Activated CD4-positive, alpha-beta T cell treated with anti-CD3 and anti-CD28 coated beads for 36 hours (primary cell): Measurements from ENCODE around the gene TNIK. TPM values are rescaled to one million over a fixed set of nuclear protein-coding genes. Genes with fewer than 3 reads are reported as not detected.

ENCODE experiments used
- ATAC-seq: fragments of 200-7000 bp; cut with Tn5 transposase; one replicate; pipeline ENCODE4 v1.10.0; 2021; ENCODE audit warnings: mild to moderate bottlenecking, moderate library complexity
- CTCF ChIA-PET: fragments of 350-600 bp; sonication (Branson Sonifier 250); formaldehyde crosslinking; loops from one replicate; lab custom pipeline; 2021; ENCODE audit warnings: antibody characterized with exemption; lab: Charles Lee
- POLR2A ChIA-PET: fragments of 350-600 bp; sonication (Branson Sonifier 250); formaldehyde crosslinking; loops from one replicate; lab custom pipeline; 2021; ENCODE audit warnings: antibody characterized with exemption, inconsistent platforms; lab: Charles Lee
- DNase-seq: peaks from one replicate; pipeline ENCODE4 v3.0.0-alpha.2; 2020
- H3K27ac Mint-ChIP-seq: one replicate; pipeline ENCODE4 v1.8.0; 2021; ENCODE audit warnings: mixed read lengths
- H3K27me3 Mint-ChIP-seq: one replicate; pipeline ENCODE4 v1.8.0; 2021; ENCODE audit warnings: mixed read lengths
- H3K36me3 Mint-ChIP-seq: one replicate; pipeline ENCODE4 v1.8.0; 2021; ENCODE audit warnings: low read depth, mixed read lengths
- H3K4me1 Mint-ChIP-seq: one replicate; pipeline ENCODE4 v1.8.0; 2021; ENCODE audit warnings: mixed read lengths
- H3K4me3 Mint-ChIP-seq: one replicate; pipeline ENCODE4 v1.8.0; 2021; ENCODE audit warnings: mild to moderate bottlenecking, moderate library complexity, mixed read lengths
- H3K9me3 Mint-ChIP-seq: one replicate; pipeline ENCODE4 v1.8.0; 2021; ENCODE audit warnings: low read depth, mixed read lengths
- intact Hi-C, 2 experiments: fragments of 100-400 bp; cut with DNase I in 1 of 2; cut with micrococcal nuclease in 1 of 2; formaldehyde crosslinking; loops; one replicate each; pipeline versions ENCODE4 v1.14.2 to v1.15.1; 2022 to 2024; cut with DNase I, micrococcal nuclease
- total RNA-seq, 2 experiments: library from RNA; stranded (reverse); gene quantifications; one replicate each; pipeline ENCODE4 v1.2.3, GENCODE V29; 2021

Gene TNIK
- total RNA-seq, 2 experiments from 2014 or later = 28.8 to 34.2 TPM

DNA sequence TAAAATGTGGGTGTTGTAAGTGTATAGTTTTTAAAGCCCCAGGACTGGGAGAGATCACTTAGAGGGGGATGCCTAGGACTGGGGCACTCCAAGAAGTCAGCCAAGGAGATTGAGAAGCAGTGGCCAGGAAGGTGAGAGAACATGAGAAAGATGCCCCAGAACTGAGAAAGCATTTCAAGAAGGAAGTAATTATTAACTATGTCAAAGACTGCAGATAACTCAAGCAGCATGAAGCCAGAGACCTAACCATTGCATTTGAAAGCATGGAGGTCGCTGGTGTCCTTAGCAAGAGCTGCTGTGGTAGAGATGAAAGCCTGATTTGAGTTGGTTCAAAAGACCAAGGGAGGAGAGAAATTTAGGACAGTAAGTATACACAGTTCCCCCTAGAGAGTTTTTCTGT, 403.1 kb downstream of the TNIK start:
- Mint-ChIP-seq H3K4me3 (no peak overlapping the region), H3K36me3 (no peaks in the 10 kb centered on the region), H3K4me1 (no peaks in the 10 kb centered on the region), H3K27me3 (no peaks in the 10 kb centered on the region), H3K9me3 (peaks cover 2% of the 10 kb centered on the region), H3K27ac (no peak overlapping the region)
- DNase-seq (no peak), ATAC-seq (no peak)
- ChIA-PET POLR2A (no interaction called here), CTCF (no interaction called here)
- intact Hi-C loops = no loop called here

DNA sequence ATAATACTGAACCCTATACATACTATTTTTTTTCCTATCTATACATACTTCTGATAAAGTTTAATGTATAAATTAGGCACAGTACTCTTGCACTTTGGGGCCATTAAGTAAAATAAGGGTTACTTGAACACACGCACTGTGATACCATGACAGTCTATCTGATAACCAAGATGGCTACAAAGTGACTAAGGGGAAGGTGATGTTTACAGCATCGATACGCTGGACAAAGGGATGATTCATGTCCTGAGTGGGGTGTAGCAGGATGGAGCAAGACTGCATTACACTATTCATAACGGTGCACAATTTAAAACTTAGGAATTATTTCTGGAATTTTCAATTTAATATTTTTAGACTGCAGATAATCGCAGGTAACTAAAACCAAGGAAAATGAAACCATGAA, 403.7 kb downstream of the TNIK start:
- H3K36me3 Mint-ChIP-seq = no peaks in the 10 kb centered on the region
- H3K4me3 Mint-ChIP-seq = no peak overlapping the region
- peaks cover 2% of the 10 kb centered on the region for H3K9me3 Mint-ChIP-seq
- DNase-seq = no peak
- H3K27me3 Mint-ChIP-seq = peaks cover 2% of the 10 kb centered on the region
- POLR2A ChIA-PET = no interaction called here
- H3K4me1 Mint-ChIP-seq = no peaks in the 10 kb centered on the region
- CTCF ChIA-PET = no interaction called here
- H3K27ac Mint-ChIP-seq = no peak overlapping the region
- ATAC-seq = no peak
- intact Hi-C loops = no loop called here

DNA sequence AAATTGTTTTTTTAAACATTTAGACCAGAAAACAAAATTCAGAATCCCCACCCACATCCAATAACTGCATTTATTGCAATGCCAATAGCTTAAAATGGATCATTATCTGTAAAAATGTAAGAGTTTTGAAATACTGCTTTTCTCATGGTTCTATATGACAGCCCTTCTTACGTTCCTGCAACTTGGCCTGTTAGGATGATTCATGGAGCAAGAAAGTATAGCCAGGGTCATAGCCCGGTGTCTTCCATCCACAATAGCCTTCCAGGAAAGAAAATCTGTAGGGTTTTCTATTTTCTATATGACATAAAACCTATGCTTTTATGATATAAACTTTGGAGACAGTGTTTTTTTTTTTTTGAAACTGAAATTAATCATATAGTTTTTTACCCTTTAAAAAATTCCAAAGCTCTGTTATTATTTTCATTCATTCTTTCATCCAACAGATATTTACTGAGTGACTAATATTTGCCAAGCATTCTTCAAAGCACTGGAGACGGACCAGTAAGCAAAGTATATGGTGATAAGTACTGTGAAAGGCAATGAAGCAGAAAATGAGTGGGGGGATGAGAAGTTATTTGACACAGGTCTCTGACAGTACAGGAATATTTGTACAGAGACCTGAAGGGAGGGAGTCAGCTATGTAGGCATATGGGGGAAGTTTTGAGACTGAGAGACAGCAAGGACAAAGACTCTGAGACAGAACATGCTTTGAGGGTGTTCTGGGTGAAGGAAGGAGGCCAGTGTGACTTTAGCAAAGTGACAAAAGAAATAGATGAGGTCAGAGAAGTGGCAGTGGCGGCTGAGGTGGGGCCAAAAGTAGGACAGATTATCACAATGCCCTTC, 404.6 kb downstream of the TNIK start:
- no peak overlapping the region for H3K4me3 Mint-ChIP-seq
- no peaks in the 10 kb centered on the region for H3K36me3 Mint-ChIP-seq
- ChIA-PET POLR2A (no interaction called here), CTCF (interaction anchor here (1.0 kb wide), 1 partner anchor 10 kb away, joined by 3 read pairs; no protein-coding TSS in a partner anchor)
- peaks cover 2% of the 10 kb centered on the region for H3K27me3 Mint-ChIP-seq
- ATAC-seq (no peak), DNase-seq (no peak)
- intact Hi-C loops = no loop called here
- no peak overlapping the region for H3K27ac Mint-ChIP-seq
- H3K4me1 Mint-ChIP-seq = no peaks in the 10 kb centered on the region
- H3K9me3 Mint-ChIP-seq = peaks cover 2% of the 10 kb centered on the region

DNA sequence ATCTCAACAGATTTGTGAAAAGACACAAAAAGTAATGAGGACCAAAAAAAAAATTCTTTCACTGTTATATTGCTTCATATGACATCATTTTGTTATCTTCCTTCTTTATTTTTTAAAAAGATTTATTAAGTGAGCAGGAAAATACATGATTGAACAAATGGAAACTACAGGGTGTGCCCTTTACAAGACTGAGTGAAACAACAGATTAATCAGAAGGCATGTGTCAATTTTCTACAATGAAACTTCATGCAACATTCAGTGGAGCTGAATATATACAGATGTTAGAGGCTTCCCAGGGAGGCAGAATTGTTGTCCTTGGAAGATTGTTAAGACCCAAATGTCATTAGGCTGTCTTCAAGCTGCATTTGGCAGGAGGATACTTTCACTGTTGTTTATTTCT, 405.3 kb downstream of the TNIK start:
- H3K27ac Mint-ChIP-seq = no peak overlapping the region
- intact Hi-C loops = loop anchor here in 1 of 2 experiments (5.0 kb wide), 1 partner anchor 93 kb away; no protein-coding TSS in a partner anchor
- no peak for DNase-seq
- no peaks in the 10 kb centered on the region for H3K4me1 Mint-ChIP-seq
- POLR2A ChIA-PET = no interaction called here
- H3K36me3 Mint-ChIP-seq = no peaks in the 10 kb centered on the region
- peaks cover 2% of the 10 kb centered on the region for H3K27me3 Mint-ChIP-seq
- H3K9me3 Mint-ChIP-seq = peaks cover 2% of the 10 kb centered on the region
- CTCF ChIA-PET = interaction anchor here (1.0 kb wide), 1 partner anchor 11 kb away, joined by 3 read pairs; no protein-coding TSS in a partner anchor
- no peak overlapping the region for H3K4me3 Mint-ChIP-seq
- no peak for ATAC-seq

DNA sequence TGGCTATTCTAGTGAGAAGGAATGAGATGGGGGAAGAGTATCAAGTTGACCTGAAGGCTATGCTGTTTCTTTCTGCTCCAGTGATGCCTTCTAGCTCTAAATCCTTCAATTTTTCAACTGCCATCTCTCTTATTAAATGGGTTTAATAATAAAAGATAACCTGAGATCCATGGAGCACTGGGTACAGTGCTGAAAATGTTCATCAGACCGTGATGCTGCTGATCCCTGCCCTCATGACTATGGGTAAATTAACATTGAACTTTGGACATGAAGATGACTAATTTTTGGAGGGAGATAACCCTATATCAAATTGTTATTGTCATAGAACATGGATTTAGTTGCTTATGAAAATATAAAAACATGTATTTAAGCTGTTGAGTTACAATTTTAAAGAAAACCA, 406.0 kb downstream of the TNIK start:
- H3K4me3 Mint-ChIP-seq = no peak overlapping the region
- no peak for DNase-seq
- H3K9me3 Mint-ChIP-seq = peaks cover 2% of the 10 kb centered on the region
- H3K27ac Mint-ChIP-seq = no peak overlapping the region
- H3K4me1 Mint-ChIP-seq = no peaks in the 10 kb centered on the region
- ATAC-seq = no peak
- peaks cover 2% of the 10 kb centered on the region for H3K27me3 Mint-ChIP-seq
- H3K36me3 Mint-ChIP-seq = no peaks in the 10 kb centered on the region
- intact Hi-C loops = loop anchor here in 1 of 2 experiments (5.0 kb wide), 1 partner anchor 92 kb away; no protein-coding TSS in a partner anchor
- ChIA-PET CTCF (interaction anchor here (0.6 to 0.8 kb wide), 2 partner anchors 9 to 814 kb away, joined by 3 read pairs; no protein-coding TSS in a partner anchor), POLR2A (no interaction called here)

DNA sequence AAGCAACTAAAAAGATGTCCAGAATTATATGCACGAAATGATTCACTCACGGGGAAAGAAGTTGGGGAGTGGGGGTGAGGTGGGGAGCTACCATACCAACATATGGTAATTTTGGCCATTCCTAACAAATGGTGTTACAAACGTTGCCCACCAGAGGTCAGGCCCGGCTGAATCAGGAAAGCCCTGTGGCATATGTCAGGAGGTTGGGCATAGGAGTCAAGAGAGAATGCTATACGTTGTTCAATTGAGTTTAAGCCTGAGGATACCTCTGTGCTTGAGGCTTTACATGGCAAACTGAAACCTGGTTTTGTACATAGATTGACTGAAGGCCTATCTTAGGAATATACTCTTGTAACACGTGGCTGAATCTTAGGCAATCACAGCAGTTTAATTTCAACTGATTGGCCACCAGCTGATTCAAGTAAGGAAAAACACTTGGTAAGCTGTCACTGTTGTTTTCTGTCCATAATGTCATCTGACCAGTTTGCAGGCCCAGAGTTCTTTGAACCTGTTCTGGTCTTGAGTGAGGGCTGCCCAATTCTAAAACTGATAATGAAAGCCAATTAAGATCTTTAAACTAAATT, 410.3 kb downstream of the TNIK start:
- Mint-ChIP-seq H3K4me1 (no peaks in the 10 kb centered on the region), H3K9me3 (peaks cover 2% of the 10 kb centered on the region), H3K36me3 (no peaks in the 10 kb centered on the region), H3K27me3 (peaks cover 5% of the 10 kb centered on the region), H3K4me3 (no peak overlapping the region), H3K27ac (no peak overlapping the region)
- intact Hi-C loops = loop anchor here (1.0 to 5.0 kb wide), 4 partner anchors 88 to 723 kb away; no protein-coding TSS in a partner anchor
- DNase-seq (peak; percentile 70), ATAC-seq (peak; percentile 80)
- ChIA-PET POLR2A (no interaction called here), CTCF (interaction anchor here (0.6 to 3.0 kb wide), 8 partner anchors 12 to 724 kb away, joined by 3 to 22 read pairs (median 4); no protein-coding TSS in a partner anchor)

DNA sequence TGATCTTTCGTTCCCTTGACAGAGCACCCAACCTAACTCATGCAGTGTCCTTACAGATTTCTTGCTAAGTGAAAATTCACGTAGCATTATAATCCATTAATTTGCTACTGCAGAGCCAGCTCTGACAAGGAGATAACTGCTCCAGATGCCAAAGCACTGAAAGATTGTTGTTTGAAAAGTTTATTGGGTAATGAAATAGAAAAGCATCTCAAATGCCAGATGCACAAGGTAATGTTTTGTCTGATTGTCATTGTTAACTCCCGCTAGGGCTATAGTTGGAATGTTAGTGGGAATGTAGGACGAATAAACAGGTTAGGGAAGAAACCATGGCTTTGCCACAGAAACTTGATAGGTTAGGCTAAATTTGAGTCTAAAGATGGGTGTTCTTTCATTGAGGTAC, 413.4 kb downstream of the TNIK start:
- no peak for DNase-seq
- H3K27ac Mint-ChIP-seq = no peak overlapping the region
- CTCF ChIA-PET = no interaction called here

DNA sequence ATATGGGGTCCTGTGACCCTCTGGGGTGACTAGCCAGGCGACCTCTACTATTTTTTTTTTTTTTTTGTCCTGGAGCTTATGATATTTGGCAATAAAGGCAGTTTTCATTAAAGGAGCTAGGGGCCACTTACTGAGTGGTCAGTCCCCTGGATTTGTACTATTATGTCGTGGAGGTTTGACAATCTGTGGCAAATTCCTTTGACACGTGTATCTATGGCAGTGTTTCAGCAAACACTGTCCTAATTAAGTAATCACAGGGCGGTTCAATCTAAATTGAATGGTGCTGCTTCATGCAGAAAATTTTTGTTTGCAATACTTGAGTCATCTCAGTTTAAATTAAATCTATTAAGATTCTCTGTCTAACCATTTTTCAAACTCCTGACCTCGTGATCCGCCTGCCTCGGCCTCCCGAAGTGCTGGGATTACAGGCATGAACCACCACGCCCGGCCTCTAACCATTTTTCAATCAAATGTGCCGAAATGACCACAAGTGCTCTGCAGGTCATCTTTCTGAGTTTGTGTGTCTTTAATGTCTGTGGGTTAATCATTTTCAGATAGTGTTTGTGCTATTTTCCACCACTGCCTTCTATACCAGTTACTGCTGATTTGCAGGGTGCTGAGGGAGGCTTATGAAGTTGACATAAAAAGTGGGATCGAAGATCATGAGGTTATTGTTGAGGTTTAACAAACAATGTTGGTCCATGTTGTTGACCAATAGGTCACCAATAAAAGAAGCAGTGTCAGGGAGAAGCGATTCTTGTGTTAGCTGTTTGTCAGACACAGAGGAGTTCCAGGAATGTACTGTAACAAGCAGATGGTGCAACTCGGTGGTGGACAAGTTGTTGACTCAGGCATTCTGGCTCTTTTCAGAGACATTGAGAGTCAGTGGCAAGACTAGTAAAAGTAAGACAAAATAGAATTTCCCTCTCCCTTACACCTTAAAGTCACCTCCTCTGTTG, 415.1 kb downstream of the TNIK start:
- H3K4me1 Mint-ChIP-seq = no peaks in the 10 kb centered on the region
- H3K36me3 Mint-ChIP-seq = no peaks in the 10 kb centered on the region
- no peak overlapping the region for H3K4me3 Mint-ChIP-seq
- CTCF ChIA-PET = interaction anchor here (1.0 kb wide), 1 partner anchor 27 kb away, joined by 5 read pairs; no protein-coding TSS in a partner anchor
- intact Hi-C loops = no loop called here
- DNase-seq (no peak), ATAC-seq (no peak)
- no peaks in the 10 kb centered on the region for H3K9me3 Mint-ChIP-seq
- H3K27me3 Mint-ChIP-seq = peaks cover 12% of the 10 kb centered on the region
- POLR2A ChIA-PET = no interaction called here
- no peak overlapping the region for H3K27ac Mint-ChIP-seq

More for the DNA sequence above, 413.4 kb downstream of the TNIK start:
- no peak for ATAC-seq
- Mint-ChIP-seq H3K27me3 (peaks cover 11% of the 10 kb centered on the region), H3K36me3 (no peaks in the 10 kb centered on the region), H3K4me1 (no peaks in the 10 kb centered on the region), H3K9me3 (no peaks in the 10 kb centered on the region), H3K4me3 (no peak overlapping the region)
- POLR2A ChIA-PET = interaction anchor here (0.6 kb wide), 1 partner anchor 478 kb away, joined by 3 read pairs; no protein-coding TSS in a partner anchor
- intact Hi-C loops = no loop called here

DNA sequence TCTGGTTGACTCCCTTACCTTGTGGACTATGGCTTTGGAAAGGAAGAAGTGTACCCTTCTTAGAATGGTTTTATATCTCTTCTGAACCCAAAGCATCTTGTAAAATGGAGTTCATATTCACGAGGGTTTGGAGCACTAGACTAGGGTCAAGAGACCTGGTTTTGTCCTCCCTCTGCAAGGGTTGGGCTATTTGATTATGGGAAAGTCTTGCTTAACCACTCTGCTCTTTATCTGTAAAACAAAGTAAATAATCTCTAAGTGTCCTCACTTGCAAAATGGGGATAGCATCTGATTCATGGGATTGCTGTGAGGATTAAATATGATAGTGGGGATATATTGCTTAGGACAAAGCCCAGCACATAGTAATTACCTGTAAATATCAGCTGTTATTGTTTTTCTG, 415.8 kb downstream of the TNIK start:
- Mint-ChIP-seq H3K36me3 (no peaks in the 10 kb centered on the region), H3K27me3 (peaks cover 17% of the 10 kb centered on the region), H3K4me3 (no peak overlapping the region), H3K9me3 (no peaks in the 10 kb centered on the region), H3K4me1 (no peaks in the 10 kb centered on the region), H3K27ac (no peak overlapping the region)
- DNase-seq (no peak), ATAC-seq (no peak)
- ChIA-PET CTCF (interaction anchor here (1.0 kb wide), 1 partner anchor 27 kb away, joined by 5 read pairs; no protein-coding TSS in a partner anchor), POLR2A (no interaction called here)
- intact Hi-C loops = no loop called here

DNA sequence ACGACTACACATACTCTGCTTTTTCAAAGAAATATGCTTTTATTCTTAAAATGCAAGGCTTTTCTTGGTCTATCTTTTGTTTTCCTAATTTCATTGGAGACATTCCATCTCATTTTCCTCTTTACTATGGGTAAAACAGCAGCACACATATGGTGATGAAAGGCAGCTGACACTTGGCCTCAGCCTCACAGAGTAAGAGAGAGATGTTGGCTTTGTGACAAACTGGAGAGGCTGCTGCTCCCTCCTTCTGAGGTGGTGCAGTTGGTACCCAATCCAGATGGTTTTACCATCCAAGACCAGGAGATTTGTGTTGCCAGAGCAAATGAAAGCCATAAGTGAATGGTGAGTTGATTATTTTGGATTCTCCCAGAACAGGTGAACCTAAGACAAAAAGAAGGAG, 420.5 kb downstream of the TNIK start:
- Mint-ChIP-seq H3K27me3 (peaks cover 21% of the 10 kb centered on the region), H3K9me3 (no peaks in the 10 kb centered on the region), H3K27ac (no peak overlapping the region), H3K4me1 (no peaks in the 10 kb centered on the region), H3K4me3 (no peak overlapping the region), H3K36me3 (no peaks in the 10 kb centered on the region)
- intact Hi-C loops = no loop called here
- ChIA-PET CTCF (no interaction called here), POLR2A (no interaction called here)
- no peak for ATAC-seq
- no peak for DNase-seq

DNA sequence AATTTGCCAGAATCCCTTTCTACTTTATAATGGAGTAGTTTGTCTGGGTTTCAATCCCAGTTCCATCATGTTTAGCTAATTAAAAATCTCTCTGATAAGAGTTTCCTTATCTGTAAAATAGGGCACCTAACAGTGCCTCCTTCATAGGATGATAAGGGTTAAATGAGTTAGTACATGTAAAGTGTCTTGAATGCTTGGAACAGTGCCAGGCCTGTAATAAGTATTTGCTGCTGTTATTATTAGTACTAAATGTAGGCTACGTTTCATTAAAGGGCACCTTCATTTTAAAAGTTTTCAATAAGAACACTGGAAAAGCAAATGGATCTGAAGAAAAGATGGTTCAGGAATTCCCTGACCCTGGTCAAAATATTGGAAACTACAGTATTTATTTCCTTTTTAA, 421.9 kb downstream of the TNIK start:
- no peaks in the 10 kb centered on the region for H3K4me1 Mint-ChIP-seq
- no peak for DNase-seq
- H3K27me3 Mint-ChIP-seq = peaks cover 17% of the 10 kb centered on the region
- no peaks in the 10 kb centered on the region for H3K9me3 Mint-ChIP-seq
- intact Hi-C loops = no loop called here
- no peak for ATAC-seq
- H3K36me3 Mint-ChIP-seq = no peaks in the 10 kb centered on the region
- no peak overlapping the region for H3K27ac Mint-ChIP-seq
- H3K4me3 Mint-ChIP-seq = no peak overlapping the region
- ChIA-PET CTCF (interaction anchor here (1.1 kb wide), 1 partner anchor 11 kb away, joined by 3 read pairs; no protein-coding TSS in a partner anchor), POLR2A (no interaction called here)
